GM23338 (cell line): Measurements from ENCODE around the gene ZNF227. TPM values are rescaled to one million over a fixed set of nuclear protein-coding genes. Genes with fewer than 3 reads are reported as not detected.

Source experiments
- ATAC-seq: fragments of 200-7000 bp; cut with Tn5 transposase; 3 replicates; pipeline ENCODE4 v1.9.1; 2020
- DNase-seq: peaks from one replicate; pipeline ENCODE4 v3.0.0-alpha.2; 2015; ENCODE audit warnings: low spot score
- H2AFZ ChIP-seq: fragments of 200-600 bp; sonication (generic); 2 replicates; pipeline ENCODE4 v1.8.0; 2016; ENCODE audit warnings: antibody characterized with exemption, mild to moderate bottlenecking, moderate library complexity
- H3F3A ChIP-seq: fragments of 200-600 bp; sonication (generic); replicated peaks from 2 replicates; pipeline ENCODE4 v1.8.0; 2017; ENCODE audit warnings: antibody characterized with exemption, mixed run types, low read depth
- H3K27ac ChIP-seq: fragments of 200-600 bp; sonication (generic); 2 replicates; pipeline ENCODE4 v1.6.1; 2016; ENCODE audit warnings: low read depth
- H3K27me3 ChIP-seq: fragments of 200-600 bp; sonication (generic); 2 replicates; pipeline ENCODE4 v1.8.0; 2016; ENCODE audit warnings: mild to moderate bottlenecking, mixed run types, moderate library complexity; ENCODE audit not compliant: insufficient read depth
- H3K36me3 ChIP-seq: fragments of 200-600 bp; sonication (generic); 2 replicates; pipeline ENCODE4 v1.8.0; 2016; ENCODE audit warnings: mild to moderate bottlenecking; ENCODE audit not compliant: insufficient read depth
- H3K4me1 ChIP-seq: fragments of 200-600 bp; sonication (generic); 2 replicates; pipeline ENCODE4 v1.8.0; 2016; ENCODE audit warnings: mild to moderate bottlenecking, moderate library complexity; ENCODE audit not compliant: insufficient read depth
- H3K4me2 ChIP-seq: fragments of 200-600 bp; sonication (generic); 2 replicates; pipeline ENCODE4 v1.7.1; 2017; ENCODE audit warnings: mixed run types
- H3K4me3 ChIP-seq: fragments of 200-600 bp; sonication (generic); 2 replicates; pipeline ENCODE4 v1.6.1; 2016; ENCODE audit warnings: mixed run types
- H3K79me2 ChIP-seq: fragments of 200-600 bp; sonication (generic); replicated peaks from 2 replicates; pipeline ENCODE4 v1.8.0; 2017; ENCODE audit warnings: mild to moderate bottlenecking; ENCODE audit not compliant: insufficient read depth
- H3K9me2 ChIP-seq: fragments of 200-600 bp; sonication (generic); 2 replicates; pipeline ENCODE4 v1.8.0; 2017; ENCODE audit not compliant: insufficient read depth
- H4K20me1 ChIP-seq: fragments of 200-600 bp; sonication (generic); replicated peaks from 2 replicates; pipeline ENCODE4 v1.8.0; 2017; ENCODE audit warnings: mild to moderate bottlenecking; ENCODE audit not compliant: insufficient read depth
- H3K27ac Mint-ChIP-seq: 2 replicates; pipeline ENCODE4 v1.8.0; 2020; ENCODE audit warnings: inconsistent platforms, mild to moderate bottlenecking, moderate library complexity, mixed read lengths
- H3K27me3 Mint-ChIP-seq: 3 replicates; pipeline ENCODE4 v1.8.0; 2022; ENCODE audit warnings: low read depth, mild to moderate bottlenecking, moderate library complexity, mixed read lengths, inconsistent platforms; ENCODE audit not compliant: insufficient read depth, poor library complexity
- H3K36me3 Mint-ChIP-seq: 3 replicates; pipeline ENCODE4 v1.8.0; 2021; ENCODE audit warnings: low read depth, mild to moderate bottlenecking, inconsistent platforms, moderate library complexity, mixed read lengths
- H3K4me1 Mint-ChIP-seq: 3 replicates; pipeline ENCODE4 v1.8.0; 2020; ENCODE audit warnings: mild to moderate bottlenecking, inconsistent platforms, mixed read lengths
- H3K4me3 Mint-ChIP-seq: 3 replicates; pipeline ENCODE4 v1.8.0; 2021; ENCODE audit warnings: moderate library complexity, mild to moderate bottlenecking, inconsistent platforms, mixed read lengths
- H3K9me3 Mint-ChIP-seq: 3 replicates; pipeline ENCODE4 v1.8.0; 2020; ENCODE audit warnings: moderate library complexity, mild to moderate bottlenecking, inconsistent platforms, mixed read lengths
- CREB1 ChIP-seq: fragments of 250-450 bp; sonication (Bioruptor Pico); IDR thresholded peaks from 2 replicates; pipeline ENCODE4 v1.5.0; 2020; ENCODE audit warnings: low read depth, mild to moderate bottlenecking, moderate library complexity
- CTCF ChIP-seq, 2 experiments: fragments of 200-600 bp in 1 of 2; sonication (generic) in 1 of 2; conservative IDR thresholded peaks; 2 replicates each; pipeline versions ENCODE4 v1.5.1 to v1.6.1; 2016 to 2017; ENCODE audit warnings: antibody characterized with exemption in 2 of 2, low read depth in 2 of 2, mild to moderate bottlenecking in 2 of 2, moderate library complexity in 1 of 2
- ETS1 ChIP-seq: IDR thresholded peaks from 2 replicates; pipeline ENCODE4 v1.6.1; 2016; ENCODE audit warnings: antibody characterized with exemption
- EZH2 ChIP-seq: fragments of 200-600 bp; sonication (generic); IDR thresholded peaks from one replicate; pipeline ENCODE4 v1.8.0; 2017; ENCODE audit warnings: antibody characterized with exemption, mild to moderate bottlenecking, low read depth; ENCODE audit not compliant: unreplicated experiment
- EZH2phosphoT487 ChIP-seq: fragments of 200-600 bp; sonication (generic); IDR thresholded peaks from one replicate; pipeline ENCODE4 v1.8.1; 2018; ENCODE audit warnings: antibody characterized with exemption; ENCODE audit not compliant: unreplicated experiment
- JUNB ChIP-seq: IDR thresholded peaks from one replicate; pipeline ENCODE4 v1.6.1; 2016; ENCODE audit warnings: antibody characterized with exemption; ENCODE audit not compliant: unreplicated experiment
- NANOG ChIP-seq: IDR thresholded peaks from 2 replicates; pipeline ENCODE4 v1.6.1; 2016; ENCODE audit warnings: antibody characterized with exemption, borderline replicate concordance
- POLR2AphosphoS5 ChIP-seq: IDR thresholded peaks from 2 replicates; pipeline ENCODE4 v1.6.1; 2016; ENCODE audit warnings: antibody characterized with exemption, low read depth
- REST ChIP-seq: IDR thresholded peaks from one replicate; pipeline ENCODE4 v1.6.1; 2018; ENCODE audit warnings: antibody characterized with exemption; ENCODE audit not compliant: unreplicated experiment
- STAT1 ChIP-seq: IDR thresholded peaks from one replicate; pipeline ENCODE4 v1.6.1; 2016; ENCODE audit warnings: antibody characterized with exemption; ENCODE audit not compliant: unreplicated experiment
- ZNF114 ChIP-seq: fragments of 250-450 bp; sonication (Bioruptor Pico); IDR thresholded peaks from 2 replicates; pipeline ENCODE4 v1.5.0; 2020; ENCODE audit warnings: mild to moderate bottlenecking, moderate library complexity
- ZNF331 ChIP-seq: fragments of 250-450 bp; sonication (Bioruptor Pico); IDR thresholded peaks from 2 replicates; pipeline ENCODE4 v1.5.0; 2020; ENCODE audit warnings: low read depth, mild to moderate bottlenecking, moderate library complexity
- ZNF462 ChIP-seq: fragments of 250-450 bp; sonication (Bioruptor Pico); IDR thresholded peaks from 2 replicates; pipeline ENCODE4 v1.5.0; 2020; ENCODE audit warnings: mild to moderate bottlenecking, moderate library complexity
- polyA plus RNA-seq: library from polyadenylated mRNA; unstranded; fragments of >200 nt; fragmentation: Nextera tagmentation; extraction: Ambion mirVana; gene quantifications from 2 replicates; pipeline ENCODE4 v1.2.1, GENCODE V29; 2016
- total RNA-seq: library from RNA; depleted of rRNA; stranded (reverse); fragments of >200 nt; shearing (Covaris generic); gene quantifications from 2 replicates; pipeline ENCODE4 v1.2.3, GENCODE V29; 2014

ZNF227 gene
- total and polyA plus RNA-seq, 2 experiments from 2014 or later = 6.6 to 18.2 TPM

- H3K36me3 Mint-ChIP-seq = no peaks in the 10 kb centered on the region
- ATAC-seq (no peak), DNase-seq (no peak)
- H3K79me2 ChIP-seq = no peaks in the 10 kb centered on the region
- TF ChIP-seq EZH2 (no peak), ETS1 (no peak), ZNF114 (no peak), REST (no peak), ZNF331 (no peak), CREB1 (CRISPR knock-in tag) (no peak), POLR2AphosphoS5 (no peak), JUNB (no peak), CTCF (conservative IDR thresholded peaks at IDR 0.05; ENCODE audit: low read depth in 2 of 2) (no peak), ZNF462 (no peak), STAT1 (no peak), EZH2phosphoT487 (no peak), NANOG (no peak)
- H3K27me3 Mint-ChIP-seq = no peaks in the 10 kb centered on the region
- H3K4me2 ChIP-seq = no peak overlapping the region
- H2AFZ ChIP-seq = no peak overlapping the region
- no peaks in the 10 kb centered on the region for H3F3A ChIP-seq
- H3K4me1 Mint-ChIP-seq = no peaks in the 10 kb centered on the region
- H3K27ac ChIP-seq = no peak overlapping the region
- H3K36me3 ChIP-seq = no peaks in the 10 kb centered on the region
- no peak overlapping the region for H3K4me3 ChIP-seq
- no peak overlapping the region for H3K27ac Mint-ChIP-seq
- peaks cover 31% of the 10 kb centered on the region for H3K9me3 Mint-ChIP-seq
- no peaks in the 10 kb centered on the region for H4K20me1 ChIP-seq
- no peaks in the 10 kb centered on the region for H3K4me1 ChIP-seq
- H3K4me3 Mint-ChIP-seq = no peak overlapping the region
- no peaks in the 10 kb centered on the region for H3K9me2 ChIP-seq
- H3K27me3 ChIP-seq = no peaks in the 10 kb centered on the region
Observed at GRCh38 chr19:44192127-44192526, 20.2 kb upstream of the ZNF227 start.
